ENCODE data around the gene GRIK4. TPM values are rescaled to one million over a fixed set of nuclear protein-coding genes. Genes with fewer than 3 reads are reported as not detected.
"Not testable (repeated sequence)": the region's sequence is repeated elsewhere in the genome, so short reads cannot be mapped to it uniquely, and the experiment has no call there.

Gene GRIK4
- total and polyA plus RNA-seq, 4 donors = 0.41 to 4.9 (median 1.7) TPM

GRCh38 chr11:120500414-120501071 lies 11.0 kb upstream of the GRIK4 start:
- 50 to 55% methylated on average over 14 of the region's 14 CpGs for WGBS, 2 donors
- DNase-seq = no peak
- TF ChIP-seq, protein P1, sequence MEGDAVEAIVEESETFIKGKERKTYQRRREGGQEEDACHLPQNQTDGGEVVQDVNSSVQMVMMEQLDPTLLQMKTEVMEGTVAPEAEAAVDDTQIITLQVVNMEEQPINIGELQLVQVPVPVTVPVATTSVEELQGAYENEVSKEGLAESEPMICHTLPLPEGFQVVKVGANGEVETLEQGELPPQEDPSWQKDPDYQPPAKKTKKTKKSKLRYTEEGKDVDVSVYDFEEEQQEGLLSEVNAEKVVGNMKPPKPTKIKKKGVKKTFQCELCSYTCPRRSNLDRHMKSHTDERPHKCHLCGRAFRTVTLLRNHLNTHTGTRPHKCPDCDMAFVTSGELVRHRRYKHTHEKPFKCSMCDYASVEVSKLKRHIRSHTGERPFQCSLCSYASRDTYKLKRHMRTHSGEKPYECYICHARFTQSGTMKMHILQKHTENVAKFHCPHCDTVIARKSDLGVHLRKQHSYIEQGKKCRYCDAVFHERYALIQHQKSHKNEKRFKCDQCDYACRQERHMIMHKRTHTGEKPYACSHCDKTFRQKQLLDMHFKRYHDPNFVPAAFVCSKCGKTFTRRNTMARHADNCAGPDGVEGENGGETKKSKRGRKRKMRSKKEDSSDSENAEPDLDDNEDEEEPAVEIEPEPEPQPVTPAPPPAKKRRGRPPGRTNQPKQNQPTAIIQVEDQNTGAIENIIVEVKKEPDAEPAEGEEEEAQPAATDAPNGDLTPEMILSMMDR (IDR thresholded peaks at IDR 0.05; ENCODE audit: control extremely low read depth, extremely low read depth) = no peak
- no peaks in the 10 kb centered on the region for H3K9me3 ChIP-seq (ENCODE audit: control insufficient read depth in 4 of 4, insufficient read depth in 3 of 4, low read length in 3 of 4)
- H3K27me3 ChIP-seq (ENCODE audit: control insufficient read depth in 3 of 3, insufficient read depth in 3 of 3, low read length in 2 of 3) = peaks cover 0 to 24% (median 0%) of the 10 kb centered on the region in 3 donors
- H3K36me3 ChIP-seq (ENCODE audit: control insufficient read depth in 4 of 4, insufficient read depth in 4 of 4, low read length in 4 of 4) = no peaks in the 10 kb centered on the region
- H3K4me3 ChIP-seq = no peak overlapping the region
- ATAC-seq (ENCODE audit: insufficient read depth, low FRiP score) = no peak
- H3K27ac ChIP-seq (ENCODE audit: low read depth in 1 of 2, low read length in 1 of 2) = no peak overlapping the region
- H3K9ac ChIP-seq (ENCODE audit: insufficient read depth in 1 of 2, low read length in 2 of 2) = no peak overlapping the region
- H3K4me1 ChIP-seq (ENCODE audit: control insufficient read depth in 5 of 5, insufficient read depth in 5 of 5, low read length in 5 of 5) = peaks cover 0 to 5% (median 3%) of the 10 kb centered on the region in 5 donors

DNA sequence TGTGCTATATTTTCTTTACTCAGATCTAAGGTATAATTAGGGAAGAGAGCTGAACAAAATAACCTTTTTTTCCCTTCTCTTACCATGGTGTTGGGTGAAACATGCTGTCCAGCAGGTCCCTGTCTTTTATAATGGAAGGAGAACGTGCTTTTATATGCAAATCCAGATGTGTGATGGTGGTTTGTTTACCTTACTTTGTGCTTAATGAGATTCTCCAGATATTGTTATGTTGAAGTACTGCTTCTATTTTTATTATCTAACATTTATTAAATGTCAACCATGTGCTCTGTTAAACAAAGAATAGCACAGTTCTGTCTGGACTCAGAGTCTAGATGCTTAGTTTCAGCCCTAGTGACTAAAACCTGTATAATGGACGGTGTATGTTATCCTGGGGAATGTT lies 10.1 kb upstream of the GRIK4 start:
- peaks cover 0 to 5% (median 3%) of the 10 kb centered on the region in 5 donors for H3K4me1 ChIP-seq (ENCODE audit: control insufficient read depth in 5 of 5, insufficient read depth in 5 of 5, low read length in 5 of 5)
- no peak overlapping the region for H3K4me3 ChIP-seq
- 47 to 49% methylated on average over 2 of the region's 2 CpGs for WGBS, 2 donors
- TF ChIP-seq, protein P1 (IDR thresholded peaks at IDR 0.05; ENCODE audit: control extremely low read depth, extremely low read depth) = no peak
- H3K9me3 ChIP-seq (ENCODE audit: control insufficient read depth in 4 of 4, insufficient read depth in 3 of 4, low read length in 3 of 4) = no peaks in the 10 kb centered on the region
- H3K9ac ChIP-seq (ENCODE audit: insufficient read depth in 1 of 2, low read length in 2 of 2) = no peak overlapping the region
- ATAC-seq (ENCODE audit: insufficient read depth, low FRiP score) = no peak
- H3K27ac ChIP-seq (ENCODE audit: low read depth in 1 of 2, low read length in 1 of 2) = no peak overlapping the region
- peaks cover 0 to 26% (median 7%) of the 10 kb centered on the region in 3 donors for H3K27me3 ChIP-seq (ENCODE audit: control insufficient read depth in 3 of 3, insufficient read depth in 3 of 3, low read length in 2 of 3)
- DNase-seq = no peak
- no peaks in the 10 kb centered on the region for H3K36me3 ChIP-seq (ENCODE audit: control insufficient read depth in 4 of 4, insufficient read depth in 4 of 4, low read length in 4 of 4)

- TF ChIP-seq, protein P1 (IDR thresholded peaks at IDR 0.05; ENCODE audit: control extremely low read depth, extremely low read depth) = no peak
- no peak overlapping the region for H3K9ac ChIP-seq (ENCODE audit: insufficient read depth in 1 of 2, low read length in 2 of 2)
- WGBS, 2 donors = 70 to 82% methylated on average over 5 of the region's 5 CpGs
- no peak overlapping the region for H3K4me3 ChIP-seq
- peaks cover 0 to 29% (median 8%) of the 10 kb centered on the region in 3 donors for H3K27me3 ChIP-seq (ENCODE audit: control insufficient read depth in 3 of 3, insufficient read depth in 3 of 3, low read length in 2 of 3)
- H3K27ac ChIP-seq (ENCODE audit: low read depth in 1 of 2, low read length in 1 of 2) = no peak overlapping the region
- H3K4me1 ChIP-seq (ENCODE audit: control insufficient read depth in 5 of 5, insufficient read depth in 5 of 5, low read length in 5 of 5) = peaks cover 0 to 5% (median 3%) of the 10 kb centered on the region in 5 donors
- no peak for ATAC-seq (ENCODE audit: insufficient read depth, low FRiP score)
- no peaks in the 10 kb centered on the region for H3K9me3 ChIP-seq (ENCODE audit: control insufficient read depth in 4 of 4, insufficient read depth in 3 of 4, low read length in 3 of 4)
- no peak for DNase-seq
- no peaks in the 10 kb centered on the region for H3K36me3 ChIP-seq (ENCODE audit: control insufficient read depth in 4 of 4, insufficient read depth in 4 of 4, low read length in 4 of 4)
Observed at GRCh38 chr11:120501976-120502755, 9.4 kb upstream of the GRIK4 start.

DNA sequence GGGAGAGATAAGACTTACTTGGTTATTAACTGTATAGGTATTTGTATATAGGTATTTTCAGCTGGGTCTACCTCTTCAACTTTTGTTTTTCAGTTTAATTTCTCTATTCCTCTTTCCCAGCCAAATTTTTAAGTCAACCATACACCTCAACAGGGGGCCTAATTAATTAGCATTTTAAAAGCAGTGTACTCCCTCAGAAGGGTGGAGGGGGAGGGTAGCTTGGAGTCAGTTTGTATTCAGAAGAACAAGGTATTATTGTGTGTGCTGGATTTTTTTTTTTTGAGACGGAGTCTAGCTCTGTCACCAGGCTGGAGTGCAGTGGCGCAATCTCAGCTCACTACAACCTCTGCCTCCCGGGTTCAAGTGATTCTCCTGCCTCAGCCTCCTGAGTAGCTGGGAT lies 8.0 kb upstream of the GRIK4 start:
- not testable (repeated sequence) for H3K27ac ChIP-seq (ENCODE audit: low read depth in 1 of 2, low read length in 1 of 2); H3K4me1 ChIP-seq (ENCODE audit: control insufficient read depth in 5 of 5, insufficient read depth in 5 of 5, low read length in 5 of 5); H3K4me3 ChIP-seq; DNase-seq; H3K36me3 ChIP-seq (ENCODE audit: control insufficient read depth in 4 of 4, insufficient read depth in 4 of 4, low read length in 4 of 4); H3K9me3 ChIP-seq (ENCODE audit: control insufficient read depth in 4 of 4, insufficient read depth in 3 of 4, low read length in 3 of 4); H3K9ac ChIP-seq (ENCODE audit: insufficient read depth in 1 of 2, low read length in 2 of 2); ATAC-seq (ENCODE audit: insufficient read depth, low FRiP score)
- H3K27me3 ChIP-seq (ENCODE audit: control insufficient read depth in 3 of 3, insufficient read depth in 3 of 3, low read length in 2 of 3) = peaks cover 0 to 33% (median 11%) of the 10 kb centered on the region in 3 donors
- 66 to 70% methylated on average over 3 of the region's 3 CpGs for WGBS, 2 donors

Measured in lung (tissue), 12 donors.